Peyer's patch (tissue), 4 donors: ENCODE results near the gene SPINK1.

Source experiments
- CTCF ChIP-seq, 6 experiments: fragments of 450-650 bp in 4 of 6; fragments of 200-600 bp in 2 of 6; sonication (generic) in 1 of 6; IDR thresholded peaks; one replicate each; pipeline ENCODE4 v1.5.1; 2017 to 2019; ENCODE audit warnings: antibody characterized with exemption in 6 of 6, mild to moderate bottlenecking in 3 of 6, moderate library complexity in 1 of 6
- POLR2A ChIP-seq, 2 donors: fragments of 450-650 bp; IDR thresholded peaks; one replicate each; pipeline ENCODE4 v1.5.1; 2017; ENCODE audit warnings: antibody characterized with exemption in 2 of 2, mild to moderate bottlenecking in 2 of 2, moderate library complexity in 2 of 2

DNA sequence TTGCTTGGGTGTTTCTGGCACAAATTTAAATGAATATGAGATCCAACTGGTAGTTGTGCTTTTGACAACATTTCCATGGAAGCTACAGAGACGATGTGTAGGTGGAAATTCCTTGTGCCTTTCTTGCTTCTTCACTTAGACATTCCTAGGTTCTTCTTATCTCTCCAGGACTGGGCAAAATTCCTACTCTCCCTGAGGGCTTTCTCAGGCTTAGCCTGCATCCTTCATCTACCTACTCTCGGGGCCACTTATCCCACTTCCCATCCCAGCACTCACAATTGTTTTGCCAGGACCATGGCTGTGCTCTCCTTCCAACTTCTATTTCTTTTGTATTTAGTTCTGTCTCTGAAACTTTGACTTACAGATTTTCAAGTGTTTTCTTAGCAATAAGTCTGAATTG lies 17.8 kb upstream of the SPINK1 start:
- TF ChIP-seq CTCF (IDR thresholded peaks at IDR 0.05): no peak
- TF ChIP-seq POLR2A (IDR thresholded peaks at IDR 0.05): no peak
